AG04450 (cell line): ENCODE data around the gene SET. TPM values are rescaled to one million over a fixed set of nuclear protein-coding genes. Genes with fewer than 3 reads are reported as not detected.
"Not testable (repeated sequence)": the region's sequence is repeated elsewhere in the genome, so short reads cannot be mapped to it uniquely, and the experiment has no call there.

Experiments
- CTCF ChIA-PET: fragments of 300-600, 350-600 bp; formaldehyde crosslinking; extraction: SDS; loops from one replicate; lab custom pipeline; 2022; ENCODE audit warnings: antibody characterized with exemption, inconsistent platforms; lab: Charles Lee
- POLR2A ChIA-PET: fragments of 350-600 bp; formaldehyde crosslinking; extraction: SDS; loops from one replicate; lab custom pipeline; 2021; ENCODE audit warnings: antibody characterized with exemption, inconsistent platforms; lab: Yijun Ruan, JAX
- DNase-seq: peaks from one replicate; pipeline ENCODE4 v3.0.0-alpha.2; 2011; ENCODE audit warnings: low read depth, low spot score
- H3K27ac ChIP-seq: one replicate; pipeline ENCODE4 v1.5.1; 2012; ENCODE audit warnings: low read depth, low read length, control low read depth
- H3K27me3 ChIP-seq: one replicate; pipeline ENCODE4 v1.6.0; 2012; ENCODE audit warnings: low read length; ENCODE audit not compliant: control insufficient read depth, insufficient read depth
- H3K4me3 ChIP-seq: 2 replicates; pipeline ENCODE4 v1.5.1; 2011; ENCODE audit warnings: mild to moderate bottlenecking, low read depth, low read length, control low read depth
- H3K9me3 ChIP-seq: 2 replicates; pipeline ENCODE4 v1.5.1; 2012; ENCODE audit warnings: low read length; ENCODE audit not compliant: control insufficient read depth, insufficient read depth
- polyA plus RNA-seq: library from polyadenylated mRNA; depleted of rRNA; stranded (reverse); fragments of >200 nt; gene quantifications from 2 replicates; pipeline ENCODE4 v1.2.3, GENCODE V29; 2011
- TF ChIP-seq, protein P1 (sequence below): IDR thresholded peaks from 2 replicates; pipeline ENCODE4 v1.5.1; 2011; ENCODE audit warnings: low read depth, low read length, control low read depth, inconsistent platforms

SET gene
- polyA plus RNA-seq, 1 experiment, result 259 TPM

DNA sequence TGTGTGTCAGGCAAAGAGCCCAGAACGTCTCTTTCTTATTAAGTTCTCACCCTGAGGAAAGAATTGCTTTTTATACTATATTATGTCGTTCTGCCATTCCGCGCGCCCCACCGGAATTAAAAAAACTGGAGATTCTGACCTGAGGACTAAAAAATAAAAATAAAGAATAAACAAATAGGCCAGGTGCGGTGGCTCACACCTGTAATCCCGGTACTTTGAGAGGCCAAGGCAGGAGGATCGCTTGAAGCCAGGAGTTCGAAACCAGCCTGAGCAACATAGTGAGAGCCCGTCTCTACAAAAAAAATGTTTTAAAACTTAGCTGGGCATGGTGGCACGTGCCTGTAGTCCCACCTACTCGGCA, 31.7 kb upstream of the SET start:
- POLR2A ChIA-PET, result interaction anchor here (0.7 kb wide), 2 partner anchors 32 to 35 kb away, joined by 4 to 5 read pairs; partner anchors contain the start of gene SET
- H3K4me3 ChIP-seq, result no peak overlapping the region
- no peaks in the 10 kb centered on the region for H3K27me3 ChIP-seq
- peak overlapping the region; percentile 97 for H3K27ac ChIP-seq
- DNase-seq, result no peak
- TF ChIP-seq, protein P1, sequence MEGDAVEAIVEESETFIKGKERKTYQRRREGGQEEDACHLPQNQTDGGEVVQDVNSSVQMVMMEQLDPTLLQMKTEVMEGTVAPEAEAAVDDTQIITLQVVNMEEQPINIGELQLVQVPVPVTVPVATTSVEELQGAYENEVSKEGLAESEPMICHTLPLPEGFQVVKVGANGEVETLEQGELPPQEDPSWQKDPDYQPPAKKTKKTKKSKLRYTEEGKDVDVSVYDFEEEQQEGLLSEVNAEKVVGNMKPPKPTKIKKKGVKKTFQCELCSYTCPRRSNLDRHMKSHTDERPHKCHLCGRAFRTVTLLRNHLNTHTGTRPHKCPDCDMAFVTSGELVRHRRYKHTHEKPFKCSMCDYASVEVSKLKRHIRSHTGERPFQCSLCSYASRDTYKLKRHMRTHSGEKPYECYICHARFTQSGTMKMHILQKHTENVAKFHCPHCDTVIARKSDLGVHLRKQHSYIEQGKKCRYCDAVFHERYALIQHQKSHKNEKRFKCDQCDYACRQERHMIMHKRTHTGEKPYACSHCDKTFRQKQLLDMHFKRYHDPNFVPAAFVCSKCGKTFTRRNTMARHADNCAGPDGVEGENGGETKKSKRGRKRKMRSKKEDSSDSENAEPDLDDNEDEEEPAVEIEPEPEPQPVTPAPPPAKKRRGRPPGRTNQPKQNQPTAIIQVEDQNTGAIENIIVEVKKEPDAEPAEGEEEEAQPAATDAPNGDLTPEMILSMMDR, result no peak
- CTCF ChIA-PET, result no interaction called here
- no peaks in the 10 kb centered on the region for H3K9me3 ChIP-seq

DNA sequence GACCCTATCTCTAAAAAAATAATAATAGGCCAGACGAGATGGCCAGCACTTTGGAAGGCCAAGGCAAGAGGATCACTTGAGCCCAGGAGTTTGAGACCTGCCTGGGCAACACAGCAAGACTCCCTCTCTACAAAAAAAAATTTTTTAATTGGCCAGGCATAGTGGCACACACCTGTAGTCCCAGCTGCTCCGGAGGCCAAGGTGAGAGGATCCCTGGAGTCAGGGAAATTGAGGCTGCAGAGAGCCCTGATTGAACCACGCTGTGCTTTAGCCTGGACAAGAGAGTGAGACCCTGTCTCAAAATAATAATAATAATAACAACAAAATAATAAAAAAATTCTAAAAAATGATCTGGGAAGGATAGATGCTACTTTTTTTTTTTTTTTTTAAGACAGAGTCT, 31.2 kb upstream of the SET start:
- DNase-seq, result no peak
- TF ChIP-seq, protein P1, result no peak
- Histone ChIP-seq H3K27me3 (no peaks in the 10 kb centered on the region), H3K9me3 (no peaks in the 10 kb centered on the region), H3K4me3 (no peak overlapping the region), H3K27ac (no peak overlapping the region)
- ChIA-PET POLR2A (interaction anchor here (0.7 kb wide), 1 partner anchor 36 kb away, joined by 5 read pairs; no protein-coding TSS in a partner anchor), CTCF (no interaction called here)

DNA sequence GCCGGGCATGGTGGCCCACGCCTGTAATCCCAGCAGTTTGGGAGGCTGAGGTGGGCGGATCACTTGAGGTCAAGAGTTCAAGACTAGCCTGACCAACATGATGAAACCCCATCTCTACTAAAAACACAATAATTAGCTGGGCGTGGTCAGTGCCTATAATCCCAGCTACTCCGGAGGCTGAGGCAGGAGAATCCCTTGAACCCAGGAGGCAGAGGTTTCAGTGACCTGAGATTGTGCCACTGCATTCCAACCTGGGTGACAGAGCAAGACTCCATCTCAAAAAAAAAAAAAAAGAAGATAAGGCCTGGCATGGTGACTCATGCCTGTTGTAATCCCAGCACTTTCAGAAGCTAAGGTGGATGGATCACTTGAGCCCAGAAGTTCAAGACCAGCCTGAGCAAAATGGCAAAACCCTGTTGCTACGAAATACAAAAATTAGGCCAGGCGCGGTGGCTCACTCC, 22.5 kb upstream of the SET start:
- CTCF ChIA-PET, result not testable (repeated sequence)

DNA sequence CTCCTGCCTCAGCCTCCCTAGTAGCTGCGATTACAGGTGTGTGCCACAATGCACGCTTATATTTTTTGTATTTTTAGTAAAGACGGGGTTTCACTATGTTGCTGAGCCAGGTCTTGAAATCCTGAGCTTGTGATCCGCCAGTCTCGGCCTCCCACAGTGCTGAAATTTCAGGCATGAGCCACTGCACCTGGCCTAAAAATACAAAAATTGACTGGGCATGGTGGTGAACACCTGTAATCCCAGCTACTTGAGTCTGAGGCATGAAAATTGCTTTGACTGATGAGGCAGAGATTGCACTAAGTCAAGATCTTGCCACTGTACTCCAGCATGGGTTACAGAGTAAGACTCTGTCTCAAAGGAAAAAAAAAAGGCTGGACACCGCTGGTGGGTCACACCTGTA, 19.2 kb upstream of the SET start:
- CTCF ChIA-PET, result no interaction called here
- no peak overlapping the region for H3K27ac ChIP-seq
- POLR2A ChIA-PET, result no interaction called here
- H3K27me3 ChIP-seq, result no peaks in the 10 kb centered on the region
- H3K4me3 ChIP-seq, result no peak overlapping the region
- TF ChIP-seq, protein P1, result no peak
- no peaks in the 10 kb centered on the region for H3K9me3 ChIP-seq
- no peak for DNase-seq

More for the DNA sequence above, 22.5 kb upstream of the SET start:
- not testable (repeated sequence) for H3K9me3 ChIP-seq, H3K27ac ChIP-seq, H3K27me3 ChIP-seq, H3K4me3 ChIP-seq, DNase-seq
- POLR2A ChIA-PET, result interaction anchor here (0.6 to 1.4 kb wide), 4 partner anchors 10 to 165 kb away, joined by 3 to 7 read pairs (median 5); partner anchors contain the start of gene SET

DNA sequence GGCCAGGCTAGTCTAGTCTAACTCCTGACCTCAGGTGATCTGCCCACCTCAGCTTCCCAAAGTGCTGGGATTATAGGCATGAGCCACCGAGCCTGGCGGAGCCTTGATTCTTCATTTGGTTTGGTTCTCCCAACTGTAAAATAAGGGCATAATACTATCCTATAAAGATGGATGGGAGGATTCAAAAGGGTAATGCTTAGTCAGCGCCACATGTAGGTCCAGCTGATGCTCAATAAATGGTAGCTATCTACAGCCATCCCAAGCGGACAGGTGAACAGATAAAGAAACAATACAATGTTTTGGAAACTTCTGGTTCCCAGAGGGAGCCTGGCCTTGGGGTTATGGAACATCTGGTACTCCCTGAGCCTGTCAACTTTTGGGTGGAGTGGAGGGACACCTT, 13.6 kb upstream of the SET start:
- ChIA-PET CTCF (interaction anchor here (1.1 kb wide), 1 partner anchor 26 kb away, joined by 8 read pairs; the partner anchor contains the start of gene PKN3), POLR2A (interaction anchor here (1.0 kb wide), 1 partner anchor 17 kb away, joined by 5 read pairs; no protein-coding TSS in a partner anchor)
- no peak for DNase-seq
- Histone ChIP-seq H3K4me3 (no peak overlapping the region), H3K9me3 (no peaks in the 10 kb centered on the region), H3K27ac (no peak overlapping the region), H3K27me3 (no peaks in the 10 kb centered on the region)
- TF ChIP-seq, protein P1, result no peak
